Endothelial cell of umbilical vein (primary cell): Measurements from ENCODE around the gene TTLL12. TPM values are rescaled to one million over a fixed set of nuclear protein-coding genes. Genes with fewer than 3 reads are reported as not detected.

Experiments used
- BruUV-seq: library from RNA; stranded (reverse); fragments of 400-500 nt; replicated peaks from 2 replicates; lab custom pipeline; 2021; lab: Mats Ljungman, UMichigan
- CTCF ChIA-PET: fragments of 300-600, 350-600 bp; sonication (Branson Sonifier 250); formaldehyde crosslinking; loops from one replicate; lab custom pipeline; 2021; ENCODE audit warnings: antibody characterized with exemption, inconsistent platforms; lab: Charles Lee
- POLR2A ChIA-PET: fragments of 300-600, 350-600 bp; sonication (Branson Sonifier 250); formaldehyde crosslinking; loops from one replicate; lab custom pipeline; 2021; ENCODE audit warnings: antibody characterized with exemption, inconsistent platforms; lab: Charles Lee
- DNase-seq: peaks from one replicate; pipeline ENCODE4 v3.0.0-alpha.2; 2011; ENCODE audit warnings: low read depth, low spot score
- FAIRE-seq: peaks from 2 replicates; lab custom pipeline; 2011; peaks lifted over from hg19 to GRCh38; lab: Jason Lieb, UNC
- H2AFZ ChIP-seq: 2 replicates; pipeline ENCODE4 v1.6.0; 2012; ENCODE audit warnings: low read depth, low read length, control low read depth, inconsistent platforms
- H3K27ac ChIP-seq: 2 replicates; pipeline ENCODE4 v1.5.1; 2011; ENCODE audit warnings: low read depth, mild to moderate bottlenecking, control low read depth, low read length, moderate library complexity; ENCODE audit not compliant: insufficient read depth
- H3K27me3 ChIP-seq, 2 experiments: 2 replicates each; pipeline versions ENCODE4 v1.6.0 to v1.6.1; 2011; ENCODE audit warnings: low read length in 2 of 2, mixed read lengths in 1 of 2; ENCODE audit not compliant: control insufficient read depth in 2 of 2, insufficient read depth in 2 of 2
- H3K36me3 ChIP-seq, 2 experiments: 2 replicates in 1 of 2; 3 replicates in 1 of 2; pipeline ENCODE4 v1.5.1; 2011; ENCODE audit warnings: low read length in 2 of 2, mild to moderate bottlenecking in 1 of 2, moderate library complexity in 1 of 2; ENCODE audit not compliant: control insufficient read depth in 2 of 2, insufficient read depth in 2 of 2; ENCODE audit errors: extremely low read depth in 1 of 2
- H3K4me1 ChIP-seq: 3 replicates; pipeline ENCODE4 v1.5.1; 2011; ENCODE audit warnings: mild to moderate bottlenecking, low read length; ENCODE audit not compliant: control insufficient read depth, insufficient read depth; ENCODE audit errors: extremely low read depth
- H3K4me2 ChIP-seq: 2 replicates; pipeline ENCODE4 v1.6.1; 2011; ENCODE audit warnings: low read length, control low read depth, mixed read lengths; ENCODE audit not compliant: insufficient read depth
- H3K4me3 ChIP-seq, 3 experiments: fragments of 200-600 bp in 1 of 3; sonication (generic), shearing (Covaris generic) in 1 of 3; replicated peaks in 1 of 3; 2 replicates each; pipeline ENCODE4 v1.5.1; 2011 to 2016; ENCODE audit warnings: control low read depth in 3 of 3, low read length in 3 of 3, mild to moderate bottlenecking in 2 of 3, inconsistent platforms in 1 of 3, low read depth in 1 of 3, moderate library complexity in 1 of 3; ENCODE audit not compliant: insufficient read depth in 1 of 3
- H3K79me2 ChIP-seq: 2 replicates; pipeline ENCODE4 v1.6.0; 2012; ENCODE audit warnings: low read length, inconsistent platforms; ENCODE audit not compliant: control insufficient read depth, insufficient read depth
- H3K9ac ChIP-seq: replicated peaks from 2 replicates; pipeline ENCODE3; 2011; ENCODE audit warnings: low read length, control low read depth; ENCODE audit not compliant: insufficient read depth; ENCODE audit errors: extremely low read depth
- H3K9me1 ChIP-seq: replicated peaks from 3 replicates; pipeline ENCODE4 v1.6.0; 2011; ENCODE audit warnings: mild to moderate bottlenecking, low read length; ENCODE audit not compliant: control insufficient read depth, insufficient read depth; ENCODE audit errors: extremely low read depth
- H3K9me3 ChIP-seq: replicated peaks from 2 replicates; pipeline ENCODE4 v1.5.1; 2012; ENCODE audit warnings: low read length, inconsistent platforms; ENCODE audit not compliant: control insufficient read depth, insufficient read depth
- H4K20me1 ChIP-seq: replicated peaks from 2 replicates; pipeline ENCODE3; 2011; ENCODE audit warnings: mild to moderate bottlenecking, low read length; ENCODE audit not compliant: control insufficient read depth, insufficient read depth; ENCODE audit errors: extremely low read depth
- CTCF ChIP-seq, 2 donors: IDR thresholded peaks; 1 replicate in 1 of 2; 2 replicates in 1 of 2; pipeline ENCODE4 v1.5.1; 2011; ENCODE audit warnings: low read length in 2 of 2, mild to moderate bottlenecking in 2 of 2, moderate library complexity in 2 of 2, control low read depth in 1 of 2, inconsistent platforms in 1 of 2, low read depth in 1 of 2; ENCODE audit not compliant: insufficient read depth in 1 of 2; ENCODE audit errors: extremely low read depth in 1 of 2
- EZH2 ChIP-seq: IDR thresholded peaks from 2 replicates; pipeline ENCODE4 v1.6.1; 2012; ENCODE audit warnings: borderline replicate concordance, low read depth, mild to moderate bottlenecking, moderate library complexity, low read length, inconsistent platforms; ENCODE audit not compliant: severe bottlenecking
- FOS ChIP-seq: IDR thresholded peaks from 2 replicates; pipeline ENCODE4 v1.6.1; 2011; ENCODE audit warnings: mild to moderate bottlenecking, low read length, moderate library complexity, borderline replicate concordance; ENCODE audit not compliant: insufficient read depth
- GATA2 ChIP-seq: IDR thresholded peaks from 2 replicates; pipeline ENCODE4 v1.7.0; 2011; ENCODE audit warnings: low read depth, mild to moderate bottlenecking, moderate library complexity, mixed read lengths, low read length; ENCODE audit not compliant: insufficient read length, insufficient read depth
- JUN ChIP-seq: IDR thresholded peaks from 2 replicates; pipeline ENCODE4 v1.6.1; 2011; ENCODE audit warnings: borderline replicate concordance, low read depth; ENCODE audit not compliant: insufficient read length, insufficient read depth
- MAX ChIP-seq: IDR thresholded peaks from 2 replicates; pipeline ENCODE4 v1.6.1; 2011; ENCODE audit not compliant: insufficient read depth, insufficient read length
- MYC ChIP-seq: IDR thresholded peaks from one replicate; pipeline ENCODE4 v1.6.1; 2011; ENCODE audit warnings: mild to moderate bottlenecking, low read depth, low read length
- POLR2A ChIP-seq: IDR thresholded peaks from 2 replicates; pipeline ENCODE4 v1.6.1; 2012; ENCODE audit warnings: low read depth, mild to moderate bottlenecking, control low read depth, low read length
- POLR2AphosphoS5 ChIP-seq: IDR thresholded peaks from 2 replicates; pipeline ENCODE4 v1.6.1; 2012; ENCODE audit warnings: low read depth, mild to moderate bottlenecking, control low read depth, low read length, moderate library complexity; ENCODE audit not compliant: insufficient read depth
- dilution Hi-C: fragments of 300-500 bp; cut with MboI; formaldehyde crosslinking; loops from one replicate; pipeline ENCODE4 v1.15.0; 2019; ENCODE audit warnings: low sequenced_read_pairs; ENCODE audit not compliant: extremely low pct_ligation_motif_present
- intact Hi-C: fragments of 100-400 bp; cut with micrococcal nuclease; formaldehyde crosslinking; loops from one replicate; pipeline ENCODE4 v1.10.0; 2022
- polyA plus RNA-seq, 4 experiments: library from polyadenylated mRNA; depleted of rRNA in 3 of 4; stranded (reverse) in 3 of 4; unstranded in 1 of 4; fragments of >200 nt; gene quantifications; 2 replicates each; pipeline versions ENCODE4 v1.2.1 to v1.2.3, GENCODE V29; 2011 to 2012; ENCODE audit warnings: missing spikeins in 1 of 4
- total RNA-seq: library from RNA; stranded (reverse); gene quantifications from 2 replicates; pipeline ENCODE4 v1.2.3, GENCODE V29; 2021

The TTLL12 gene
- total and polyA plus RNA-seq, 2 donors (not counting 3 experiments of a cell fraction or from before 2014, with no cell fraction given), result 26.2 to 36.5 TPM

- Histone ChIP-seq H3K9me1 (no peaks in the 10 kb centered on the region), H3K4me1 (peaks cover 22% of the 10 kb centered on the region), H3K4me3 (no peak overlapping the region), H3K9ac (no peak overlapping the region), H3K9me3 (no peaks in the 10 kb centered on the region), H3K27ac (no peak overlapping the region), H2AFZ (no peak overlapping the region), H3K79me2 (peaks cover 11% of the 10 kb centered on the region), H4K20me1 (no peaks in the 10 kb centered on the region), H3K4me2 (no peak overlapping the region), H3K36me3 (peaks cover 5 to 8% of the 10 kb centered on the region in 2 experiments), H3K27me3 (no peaks in the 10 kb centered on the region)
- intact Hi-C loops (no loop called here), dilution Hi-C loops (no loop called here)
- DNase-seq, result no peak
- ChIA-PET POLR2A (no interaction called here), CTCF (no interaction called here)
- no peak for FAIRE-seq
- TF ChIP-seq GATA2 (no peak), MYC (no peak), MAX (no peak), POLR2A (no peak), EZH2 (no peak), JUN (no peak), FOS (no peak), POLR2AphosphoS5 (no peak), CTCF (IDR thresholded peaks at IDR 0.05; ENCODE audit: extremely low read depth in 1 of 2, insufficient read depth in 1 of 2, low read depth in 1 of 2, low read length in 2 of 2) (no peak)
- BruUV-seq, result no TSS peak
Observed at GRCh38 chr22:43181321-43182076, 5.4 kb downstream of the TTLL12 start.
